ENCODE measurements around the gene FBXO34. TPM values are rescaled to one million over a fixed set of nuclear protein-coding genes. Genes with fewer than 3 reads are reported as not detected.

The FBXO34 gene
- total and polyA plus RNA-seq, 9 of the 15 experiments (the other 6 are each of a cell fraction or from before 2014, with no cell fraction given): 6.3 to 24.9 (median 16.2) TPM

- TF ChIP-seq ZNF407 (IDR thresholded peaks at IDR 0.05; ENCODE audit: low read depth) (no peak), SUPT5H (IDR thresholded peaks at IDR 0.05) (no peak)
Observed at GRCh38 chr14:55339770-55340169, 68.5 kb downstream of the FBXO34 start (continued).

DNA sequence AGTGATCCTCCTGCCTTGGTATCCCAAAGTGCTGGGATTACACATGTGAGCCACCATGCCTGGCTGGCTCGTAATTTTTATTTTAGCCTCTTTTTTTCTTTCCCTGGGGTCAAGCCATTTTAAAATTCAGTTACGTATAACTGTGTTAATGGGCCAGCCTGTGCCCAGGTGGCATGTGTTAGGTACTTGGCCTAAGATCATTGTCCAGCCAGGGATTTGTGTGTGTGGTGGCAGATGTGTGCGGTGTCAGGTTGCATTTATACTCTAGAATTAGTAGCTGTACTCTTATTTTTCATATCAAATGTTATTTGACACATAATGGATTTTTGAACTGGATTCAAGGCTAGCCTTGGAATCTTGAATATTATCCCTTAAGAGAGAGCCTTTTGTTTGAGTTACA is 69.3 kb downstream of the FBXO34 start:
- no TSS peak for BruUV-seq (replicated peaks)
- no peaks in the 10 kb centered on the region for H3K9me1 ChIP-seq (ENCODE audit: control insufficient read depth, insufficient read depth, low read length)
- H2AFZ ChIP-seq (ENCODE audit: low read depth, low read length): no peak overlapping the region
- WGBS (ENCODE audit: insufficient coverage, low coverage, missing lambda C conversion rate): 94% methylated on average over 3 of the region's 3 CpGs
- H3K36me3 ChIP-seq (ENCODE audit: control insufficient read depth, insufficient read depth, low read length): no peaks in the 10 kb centered on the region
- 0 out of 2 replicates have a peak, but pooled peaks cover 8% of the 10 kb centered on the region for H4K20me1 ChIP-seq (replicated peaks; ENCODE audit: control insufficient read depth, insufficient read depth, low read length)
- intact Hi-C loops (cut with micrococcal nuclease) (no loop called here), in situ Hi-C loops (cut with MboI) (no loop called here)
- no peak for DNase-seq (ENCODE audit: extremely low read depth in 1 of 4, low spot score in 3 of 4)
- H3K4me3 ChIP-seq: no peak overlapping the region
- no peak for FAIRE-seq
- no peak overlapping the region for H3K4me2 ChIP-seq (ENCODE audit: insufficient read depth, low read length)
- no peak overlapping the region for H3K27ac ChIP-seq (ENCODE audit: extremely low read depth, low read depth, low read length)
- no peaks in the 10 kb centered on the region for H3K9me3 ChIP-seq (replicated peaks; ENCODE audit: control insufficient read depth, insufficient read depth, low read depth, low read length)
- ChIA-PET CTCF (ENCODE audit: low intra/inter-chr PET ratio) (no interaction called here), POLR2A (no interaction called here)
- peaks cover 0 to 4% of the 10 kb centered on the region in 2 experiments; a peak in 3 of 5 replicates for H3K4me1 ChIP-seq (replicated peaks in 1 of 2; ENCODE audit: control insufficient read depth in 2 of 2, insufficient read depth in 2 of 2, low read length in 2 of 2)
- H3K79me2 ChIP-seq (ENCODE audit: control insufficient read depth, insufficient read depth, low read length): peaks cover 37% of the 10 kb centered on the region
- H3K27me3 ChIP-seq (ENCODE audit: control insufficient read depth in 2 of 2, insufficient read depth in 2 of 2, low read length in 2 of 2): no peaks in the 10 kb centered on the region
- H3K9ac ChIP-seq (ENCODE audit: insufficient read depth in 1 of 2, low read depth in 2 of 2, low read length in 2 of 2): no peak overlapping the region
- ATAC-seq: no peak
- TF ChIP-seq POLR3A (IDR thresholded peaks at IDR 0.05; ENCODE audit: borderline replicate concordance, extremely low read depth, insufficient read depth, insufficient read length): no peak
- TF ChIP-seq SRSF3 (IDR thresholded peaks at IDR 0.05; ENCODE audit: insufficient read depth, low read length): no peak
- no peak for TF ChIP-seq IFI16 (CRISPR knock-in tag; IDR thresholded peaks at IDR 0.05)
- no peak for TF ChIP-seq TAF7 (tag; IDR thresholded peaks at IDR 0.05)
- TF ChIP-seq ZNF324 (CRISPR knock-in tag; IDR thresholded peaks at IDR 0.05): no peak
- no peak for TF ChIP-seq MTA2 (IDR thresholded peaks at IDR 0.05; ENCODE audit: low read depth)
- no peak for TF ChIP-seq NRF1 (conservative IDR thresholded peaks at IDR 0.05 in 1 of 2, IDR thresholded peaks at IDR 0.05 in 1 of 2)
- no peak for TF ChIP-seq NFATC3 (IDR thresholded peaks at IDR 0.05)
- TF ChIP-seq, protein P1, sequence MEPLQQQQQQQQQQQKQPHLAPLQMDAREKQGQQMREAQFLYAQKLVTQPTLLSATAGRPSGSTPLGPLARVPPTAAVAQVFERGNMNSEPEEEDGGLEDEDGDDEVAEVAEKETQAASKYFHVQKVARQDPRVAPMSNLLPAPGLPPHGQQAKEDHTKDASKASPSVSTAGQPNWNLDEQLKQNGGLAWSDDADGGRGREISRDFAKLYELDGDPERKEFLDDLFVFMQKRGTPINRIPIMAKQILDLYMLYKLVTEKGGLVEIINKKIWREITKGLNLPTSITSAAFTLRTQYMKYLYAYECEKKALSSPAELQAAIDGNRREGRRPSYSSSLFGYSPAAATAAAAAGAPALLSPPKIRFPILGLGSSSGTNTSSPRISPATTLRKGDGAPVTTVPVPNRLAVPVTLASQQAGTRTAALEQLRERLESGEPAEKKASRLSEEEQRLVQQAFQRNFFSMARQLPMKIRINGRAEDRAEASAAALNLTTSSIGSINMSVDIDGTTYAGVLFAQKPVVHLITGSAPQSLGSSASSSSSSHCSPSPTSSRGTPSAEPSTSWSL (CRISPR knock-in tag; IDR thresholded peaks at IDR 0.05; ENCODE audit: borderline replicate concordance): no peak
- TF ChIP-seq, protein P2, sequence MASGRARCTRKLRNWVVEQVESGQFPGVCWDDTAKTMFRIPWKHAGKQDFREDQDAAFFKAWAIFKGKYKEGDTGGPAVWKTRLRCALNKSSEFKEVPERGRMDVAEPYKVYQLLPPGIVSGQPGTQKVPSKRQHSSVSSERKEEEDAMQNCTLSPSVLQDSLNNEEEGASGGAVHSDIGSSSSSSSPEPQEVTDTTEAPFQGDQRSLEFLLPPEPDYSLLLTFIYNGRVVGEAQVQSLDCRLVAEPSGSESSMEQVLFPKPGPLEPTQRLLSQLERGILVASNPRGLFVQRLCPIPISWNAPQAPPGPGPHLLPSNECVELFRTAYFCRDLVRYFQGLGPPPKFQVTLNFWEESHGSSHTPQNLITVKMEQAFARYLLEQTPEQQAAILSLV (tag; IDR thresholded peaks at IDR 0.05): no peak
